H1 (cell line): ENCODE data around the gene NCCRP1. TPM values are rescaled to one million over a fixed set of nuclear protein-coding genes. Genes with fewer than 3 reads are reported as not detected.

Experiments used
- CHD2 ChIP-seq: IDR thresholded peaks from 2 replicates; pipeline ENCODE4 v1.6.1; 2012; ENCODE audit warnings: low read length, improper control_type of control experiment
- EZH2 ChIP-seq: fragments of 200-600 bp; sonication (generic); IDR thresholded peaks from 2 replicates; pipeline ENCODE4 v1.7.1; 2012; ENCODE audit warnings: low read depth, mild to moderate bottlenecking, moderate library complexity, low read length, inconsistent platforms; ENCODE audit not compliant: severe bottlenecking
- NANOG ChIP-seq: IDR thresholded peaks from 2 replicates; pipeline ENCODE4 v1.6.1; 2011; ENCODE audit warnings: low read length, low read depth, mild to moderate bottlenecking, inconsistent platforms; ENCODE audit not compliant: insufficient read depth, poor library complexity, severe bottlenecking
- POLR2A ChIP-seq, 2 experiments: IDR thresholded peaks; 1 replicate in 1 of 2; 2 replicates in 1 of 2; pipeline ENCODE4 v1.6.1; 2011; ENCODE audit warnings: low read depth in 2 of 2, low read length in 2 of 2, mild to moderate bottlenecking in 2 of 2; ENCODE audit errors: control extremely low read depth in 1 of 2
- TAF1 ChIP-seq: IDR thresholded peaks from 2 replicates; pipeline ENCODE4 v1.6.1; 2011; ENCODE audit warnings: mild to moderate bottlenecking, low read depth, low read length
- polyA plus RNA-seq, 7 experiments: library from polyadenylated mRNA; depleted of rRNA in 3 of 7; stranded (reverse) in 5 of 7; unstranded in 2 of 7; fragments of >200 nt in 5 of 7; fragments of 200-250 nt in 2 of 7; gene quantifications; 1 replicate in 5 of 7; 2 replicates in 1 of 7; 4 replicates in 1 of 7; pipeline versions ENCODE4 v1.2.1 to v1.2.3, GENCODE V29; 2011 to 2013; ENCODE audit warnings: missing spikeins in 2 of 7, mixed read lengths in 2 of 7
- total RNA-seq: library from RNA; stranded (reverse); fragmentation: NEBNext Ultra II Directional; extraction: Animal tissue kit (Norgen Biotek cat#: 25700); gene quantifications from 2 replicates; pipeline ENCODE4 v1.2.1, GENCODE V29; 2021
- TF ChIP-seq, protein P1 (sequence below): IDR thresholded peaks from 2 replicates; pipeline ENCODE4 v1.6.1; 2012; ENCODE audit warnings: inconsistent platforms
- TF ChIP-seq, protein P2 (sequence below): IDR thresholded peaks from 2 replicates; pipeline ENCODE4 v1.6.1; 2012; ENCODE audit warnings: inconsistent platforms

NCCRP1 gene
- total and polyA plus RNA-seq, 2 of the 8 experiments (the other 6 are each of a cell fraction or from before 2014, with no cell fraction given) = 2.8 to 7.9 TPM

DNA sequence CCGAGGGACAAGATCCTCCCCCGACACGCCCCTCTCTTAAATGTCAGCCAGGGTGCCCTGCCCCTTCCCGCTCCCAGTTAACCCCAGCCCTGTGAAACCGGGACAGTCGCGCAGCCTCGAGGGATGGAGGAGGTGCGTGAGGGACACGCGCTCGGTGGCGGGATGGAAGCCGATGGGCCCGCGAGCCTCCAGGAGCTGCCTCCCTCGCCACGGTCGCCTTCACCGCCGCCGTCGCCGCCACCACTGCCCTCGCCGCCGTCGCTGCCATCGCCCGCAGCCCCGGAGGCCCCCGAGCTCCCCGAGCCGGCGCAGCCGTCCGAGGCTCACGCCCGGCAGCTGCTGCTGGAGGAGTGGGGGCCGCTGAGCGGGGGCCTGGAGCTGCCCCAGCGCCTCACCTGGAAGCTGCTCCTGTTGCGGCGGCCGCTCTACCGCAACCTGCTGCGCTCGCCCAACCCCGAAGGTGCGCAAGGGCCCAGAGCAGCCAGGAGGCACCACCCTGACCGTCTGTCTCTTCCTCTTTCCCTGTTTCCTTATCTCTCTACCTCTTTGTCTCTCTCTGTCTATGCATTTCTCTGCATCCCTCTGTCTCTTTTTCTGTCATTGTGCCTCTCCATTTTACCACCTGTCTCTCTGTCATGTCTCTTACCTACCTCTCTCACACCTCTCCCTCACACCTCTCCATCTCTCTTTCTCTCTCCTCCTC is at the start of gene NCCRP1 (continued):
- TF ChIP-seq EZH2 (peak; percentile 48), POLR2A (IDR thresholded peaks at IDR 0.05; ENCODE audit: control extremely low read depth in 1 of 2, low read depth in 2 of 2, low read length in 2 of 2) (no peak), CHD2 (no peak), NANOG (no peak), TAF1 (0 out of 2 replicates have a peak, but pooled peaks have one; percentile 20)
- TF ChIP-seq, protein P1, sequence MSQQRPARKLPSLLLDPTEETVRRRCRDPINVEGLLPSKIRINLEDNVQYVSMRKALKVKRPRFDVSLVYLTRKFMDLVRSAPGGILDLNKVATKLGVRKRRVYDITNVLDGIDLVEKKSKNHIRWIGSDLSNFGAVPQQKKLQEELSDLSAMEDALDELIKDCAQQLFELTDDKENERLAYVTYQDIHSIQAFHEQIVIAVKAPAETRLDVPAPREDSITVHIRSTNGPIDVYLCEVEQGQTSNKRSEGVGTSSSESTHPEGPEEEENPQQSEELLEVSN = peak; percentile 98
- TF ChIP-seq, protein P2, sequence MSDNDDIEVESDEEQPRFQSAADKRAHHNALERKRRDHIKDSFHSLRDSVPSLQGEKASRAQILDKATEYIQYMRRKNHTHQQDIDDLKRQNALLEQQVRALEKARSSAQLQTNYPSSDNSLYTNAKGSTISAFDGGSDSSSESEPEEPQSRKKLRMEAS = peak; percentile 98
